Testis (tissue), 2 donors: ENCODE results near the gene AGR3.

Experiments used
- POLR2A ChIP-seq: fragments of 450-650 bp; IDR thresholded peaks from one replicate; pipeline ENCODE4 v1.6.1; 2017; ENCODE audit warnings: antibody characterized with exemption, mild to moderate bottlenecking, moderate library complexity
- TF ChIP-seq, protein P1 (sequence below), 3 experiments: fragments of 450-650 bp in 2 of 3; fragments of 200-600 bp in 1 of 3; sonication (generic) in 1 of 3; IDR thresholded peaks; one replicate each; pipeline ENCODE4 v1.5.1; 2016 to 2019; ENCODE audit warnings: antibody characterized with exemption in 3 of 3, mild to moderate bottlenecking in 2 of 3, moderate library complexity in 1 of 3

DNA sequence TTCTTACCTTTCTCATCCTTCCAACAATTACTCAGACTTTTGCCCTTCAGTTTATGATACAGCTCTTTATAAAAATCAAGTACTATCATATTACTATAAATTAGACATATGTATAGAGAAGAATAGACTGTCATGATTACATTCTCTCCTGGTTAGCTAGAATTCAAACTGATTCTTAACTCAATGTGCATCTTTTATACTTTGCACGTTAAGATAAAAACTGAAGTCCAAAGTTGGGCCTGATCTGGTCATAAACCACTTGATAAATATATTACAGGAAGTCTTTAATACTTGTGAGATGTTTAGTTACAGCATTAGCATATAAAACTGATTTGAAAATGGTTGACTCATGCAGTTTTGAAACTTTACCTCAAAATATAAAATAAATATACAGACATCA lies 2.6 kb downstream of the AGR3 start:
- TF ChIP-seq, protein P1, sequence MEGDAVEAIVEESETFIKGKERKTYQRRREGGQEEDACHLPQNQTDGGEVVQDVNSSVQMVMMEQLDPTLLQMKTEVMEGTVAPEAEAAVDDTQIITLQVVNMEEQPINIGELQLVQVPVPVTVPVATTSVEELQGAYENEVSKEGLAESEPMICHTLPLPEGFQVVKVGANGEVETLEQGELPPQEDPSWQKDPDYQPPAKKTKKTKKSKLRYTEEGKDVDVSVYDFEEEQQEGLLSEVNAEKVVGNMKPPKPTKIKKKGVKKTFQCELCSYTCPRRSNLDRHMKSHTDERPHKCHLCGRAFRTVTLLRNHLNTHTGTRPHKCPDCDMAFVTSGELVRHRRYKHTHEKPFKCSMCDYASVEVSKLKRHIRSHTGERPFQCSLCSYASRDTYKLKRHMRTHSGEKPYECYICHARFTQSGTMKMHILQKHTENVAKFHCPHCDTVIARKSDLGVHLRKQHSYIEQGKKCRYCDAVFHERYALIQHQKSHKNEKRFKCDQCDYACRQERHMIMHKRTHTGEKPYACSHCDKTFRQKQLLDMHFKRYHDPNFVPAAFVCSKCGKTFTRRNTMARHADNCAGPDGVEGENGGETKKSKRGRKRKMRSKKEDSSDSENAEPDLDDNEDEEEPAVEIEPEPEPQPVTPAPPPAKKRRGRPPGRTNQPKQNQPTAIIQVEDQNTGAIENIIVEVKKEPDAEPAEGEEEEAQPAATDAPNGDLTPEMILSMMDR (IDR thresholded peaks at IDR 0.05): no peak
- no peak for TF ChIP-seq POLR2A
